BJ (cell line): ENCODE data around the gene CALML5. TPM values are rescaled to one million over a fixed set of nuclear protein-coding genes. Genes with fewer than 3 reads are reported as not detected.

Experiments
- CTCF ChIA-PET: fragments of 350-600 bp; formaldehyde crosslinking; extraction: SDS; loops from one replicate; lab custom pipeline; 2021; ENCODE audit warnings: antibody characterized with exemption, inconsistent platforms; lab: Yijun Ruan, JAX
- POLR2A ChIA-PET: fragments of 300-600 bp; sonication (Branson Sonifier 250); formaldehyde crosslinking; extraction: SDS; loops from one replicate; lab custom pipeline; 2021; ENCODE audit warnings: antibody characterized with exemption; lab: Charles Lee
- DNase-seq: peaks from one replicate; pipeline ENCODE4 v3.0.0-alpha.2; 2011; ENCODE audit warnings: low read depth
- H3K27me3 ChIP-seq: 2 replicates; pipeline ENCODE4 v1.6.0; 2011; ENCODE audit warnings: low read length; ENCODE audit not compliant: control insufficient read depth, insufficient read depth
- H3K36me3 ChIP-seq: 2 replicates; pipeline ENCODE4 v1.5.1; 2011; ENCODE audit warnings: low read length; ENCODE audit not compliant: control insufficient read depth, insufficient read depth
- H3K4me3 ChIP-seq: 2 replicates; pipeline ENCODE4 v1.5.1; 2011; ENCODE audit warnings: low read depth, mild to moderate bottlenecking, control low read depth, low read length
- polyA plus RNA-seq: library from polyadenylated mRNA; depleted of rRNA; stranded (reverse); fragments of >200 nt; gene quantifications from 2 replicates; pipeline ENCODE4 v1.2.3, GENCODE V29; 2011
- TF ChIP-seq, protein P1 (sequence below): IDR thresholded peaks from 2 replicates; pipeline ENCODE4 v1.5.1; 2011; ENCODE audit warnings: low read depth, mild to moderate bottlenecking, control low read depth, inconsistent platforms, low read length, moderate library complexity; ENCODE audit not compliant: insufficient read depth

The CALML5 gene
- polyA plus RNA-seq, 1 experiment = not detected

DNA sequence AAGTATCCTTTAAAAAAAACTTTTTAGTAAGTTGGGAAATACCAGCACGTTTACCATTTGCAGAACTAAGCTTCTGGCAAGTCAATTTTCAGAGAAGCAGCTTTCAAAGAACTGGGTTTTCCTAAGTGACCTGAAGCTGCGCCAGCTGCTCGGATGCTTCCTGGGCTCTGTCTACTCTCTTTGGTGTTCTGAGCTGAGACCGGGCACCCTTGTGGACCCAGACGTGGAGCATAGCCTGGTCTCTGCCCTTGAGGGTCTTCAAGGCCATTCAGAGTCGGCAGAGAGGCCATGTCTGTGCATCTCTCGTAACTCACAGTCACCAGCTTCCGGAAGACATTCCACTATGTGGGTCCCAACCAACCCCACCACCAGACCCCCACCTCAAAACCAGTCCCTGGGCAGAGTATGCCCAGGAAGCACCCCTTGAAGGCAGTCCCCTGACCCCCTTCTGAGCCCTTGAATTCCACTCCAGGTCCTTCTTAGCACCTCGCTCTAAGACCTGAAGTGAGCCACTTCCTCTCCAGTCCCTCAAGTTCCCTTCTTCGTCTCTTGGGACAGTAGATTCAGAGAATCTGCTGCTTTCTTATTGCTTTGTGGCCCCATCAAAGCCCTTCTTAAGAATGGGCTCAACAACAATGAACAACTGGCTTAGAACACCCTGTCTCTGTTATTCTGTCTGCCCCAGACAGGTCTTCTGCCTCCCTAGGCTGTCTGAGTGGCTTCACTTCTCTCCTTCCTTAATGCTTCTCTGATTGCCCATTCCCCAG, 8.5 kb downstream of the CALML5 start:
- Histone ChIP-seq H3K36me3 (no peaks in the 10 kb centered on the region), H3K27me3 (no peaks in the 10 kb centered on the region; the same call in 1 of the 2 replicates), H3K4me3 (no peak overlapping the region)
- ChIA-PET POLR2A (no interaction called here), CTCF (no interaction called here)
- no peak for DNase-seq
- TF ChIP-seq, protein P1, sequence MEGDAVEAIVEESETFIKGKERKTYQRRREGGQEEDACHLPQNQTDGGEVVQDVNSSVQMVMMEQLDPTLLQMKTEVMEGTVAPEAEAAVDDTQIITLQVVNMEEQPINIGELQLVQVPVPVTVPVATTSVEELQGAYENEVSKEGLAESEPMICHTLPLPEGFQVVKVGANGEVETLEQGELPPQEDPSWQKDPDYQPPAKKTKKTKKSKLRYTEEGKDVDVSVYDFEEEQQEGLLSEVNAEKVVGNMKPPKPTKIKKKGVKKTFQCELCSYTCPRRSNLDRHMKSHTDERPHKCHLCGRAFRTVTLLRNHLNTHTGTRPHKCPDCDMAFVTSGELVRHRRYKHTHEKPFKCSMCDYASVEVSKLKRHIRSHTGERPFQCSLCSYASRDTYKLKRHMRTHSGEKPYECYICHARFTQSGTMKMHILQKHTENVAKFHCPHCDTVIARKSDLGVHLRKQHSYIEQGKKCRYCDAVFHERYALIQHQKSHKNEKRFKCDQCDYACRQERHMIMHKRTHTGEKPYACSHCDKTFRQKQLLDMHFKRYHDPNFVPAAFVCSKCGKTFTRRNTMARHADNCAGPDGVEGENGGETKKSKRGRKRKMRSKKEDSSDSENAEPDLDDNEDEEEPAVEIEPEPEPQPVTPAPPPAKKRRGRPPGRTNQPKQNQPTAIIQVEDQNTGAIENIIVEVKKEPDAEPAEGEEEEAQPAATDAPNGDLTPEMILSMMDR = no peak

DNA sequence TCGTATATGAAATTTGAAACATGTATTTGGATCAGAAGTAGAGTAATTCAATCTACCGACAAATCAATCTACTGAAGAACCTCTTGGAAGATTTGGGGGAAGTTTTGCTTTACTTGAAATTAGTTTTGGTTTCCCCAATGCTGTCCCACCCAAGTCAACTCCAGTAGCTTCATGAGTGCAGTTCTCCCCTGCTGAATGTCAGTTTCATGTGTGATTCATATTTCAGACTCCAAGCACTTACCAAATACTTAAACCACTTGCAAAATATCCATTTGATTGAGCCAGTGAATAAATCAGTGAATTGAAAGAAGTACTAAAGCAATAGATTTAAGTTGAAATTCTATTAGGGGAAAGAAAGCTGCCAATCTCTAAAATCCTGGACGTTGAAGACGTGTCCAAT, 9.3 kb downstream of the CALML5 start:
- Histone ChIP-seq H3K36me3 (no peaks in the 10 kb centered on the region), H3K27me3 (no peaks in the 10 kb centered on the region; the same call in 1 of the 2 replicates), H3K4me3 (no peak overlapping the region)
- TF ChIP-seq, protein P1 = no peak
- DNase-seq = no peak
- ChIA-PET POLR2A (no interaction called here), CTCF (no interaction called here)

DNA sequence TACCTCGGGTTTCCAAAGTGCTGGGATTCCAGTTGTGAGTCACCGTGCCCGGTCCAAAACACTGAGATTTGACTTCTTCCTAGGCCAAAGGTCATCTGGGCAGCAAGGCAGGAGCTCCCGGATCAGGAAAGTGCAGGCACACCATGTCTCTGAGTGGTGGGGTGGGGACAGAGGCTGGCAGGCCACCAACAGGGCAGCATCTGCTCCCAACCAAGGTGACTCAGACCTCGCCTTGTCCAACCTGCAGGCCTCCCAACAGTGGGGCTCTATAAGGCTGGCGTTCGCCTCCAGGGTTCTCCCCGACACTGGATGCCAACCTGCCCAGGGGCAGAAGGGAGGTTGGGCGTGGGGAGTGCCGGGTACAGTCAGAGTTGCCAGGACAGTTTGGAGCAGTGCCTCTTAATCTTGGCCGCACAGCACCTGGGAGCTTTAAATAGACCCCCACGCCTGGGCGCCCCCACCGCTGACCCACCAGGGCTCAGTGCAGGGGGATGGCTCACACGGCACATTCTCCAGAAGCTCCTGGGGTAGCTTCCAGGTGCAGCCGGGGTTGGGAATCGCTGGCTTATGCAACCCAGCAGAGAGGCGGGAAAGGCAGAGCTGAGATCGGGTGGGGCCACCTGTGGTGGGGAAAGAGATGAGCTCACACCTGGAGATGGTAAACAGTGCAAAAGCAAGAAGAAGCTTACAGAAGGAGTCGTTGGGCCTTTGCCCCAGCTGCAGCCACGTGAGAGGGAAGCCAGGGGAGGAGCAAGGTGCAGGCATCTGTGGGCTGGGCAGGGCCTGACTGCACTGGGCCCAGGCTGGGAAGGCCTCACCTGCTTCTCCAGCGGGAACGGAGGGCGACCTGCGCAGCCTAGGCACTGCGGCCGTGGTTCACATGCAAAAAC, 10.9 kb downstream of the CALML5 start:
- CTCF ChIA-PET = no interaction called here
- no peaks in the 10 kb centered on the region; the same call in none of the 2 replicates for H3K27me3 ChIP-seq
- TF ChIP-seq, protein P1 = no peak
- no peak overlapping the region for H3K4me3 ChIP-seq
- no peaks in the 10 kb centered on the region for H3K36me3 ChIP-seq
- POLR2A ChIA-PET = no interaction called here
- DNase-seq = no peak

DNA sequence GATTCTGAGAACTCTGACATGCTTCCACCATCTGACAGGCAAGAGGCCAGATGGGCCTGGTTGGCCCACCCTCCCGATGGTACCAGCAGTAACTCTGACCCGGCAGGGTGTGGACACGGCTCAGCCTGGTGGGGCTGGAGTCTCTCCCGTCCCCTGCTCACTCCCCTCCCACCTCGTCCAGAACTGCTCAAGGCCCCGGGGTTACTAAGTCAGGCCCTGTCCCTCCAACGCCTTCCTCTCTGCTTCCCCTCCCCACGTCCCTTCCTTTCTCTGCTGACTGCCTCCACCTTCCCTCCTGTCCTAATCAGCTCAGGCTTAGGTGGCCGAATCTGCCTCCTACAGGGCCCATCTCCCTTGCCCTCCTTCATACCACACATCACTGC, 12.5 kb downstream of the CALML5 start:
- CTCF ChIA-PET = no interaction called here
- TF ChIP-seq, protein P1 = no peak
- no peaks in the 10 kb centered on the region for H3K36me3 ChIP-seq
- no peak overlapping the region for H3K4me3 ChIP-seq
- no peak for DNase-seq
- POLR2A ChIA-PET = no interaction called here
- no peaks in the 10 kb centered on the region; the same call in 1 of the 2 replicates for H3K27me3 ChIP-seq
